HG03108 (cell line): ENCODE results near the gene FMC1.

ENCODE experiments used
- ATAC-seq: cut with Tn5 transposase; IDR thresholded peaks from one replicate; pipeline ENCODE4 v1.9.1; 2021; ENCODE audit warnings: moderate library complexity; ENCODE audit not compliant: unreplicated experiment

The FMC1 gene

GRCh38 chr7:139370943-139371313 lies 29.8 kb downstream of the FMC1 start:
- ATAC-seq = no peak

- no peak for ATAC-seq
Observed at GRCh38 chr7:139374246-139374645, 33.1 kb downstream of the FMC1 start.

GRCh38 chr7:139382439-139382838 lies 41.3 kb downstream of the FMC1 start:
- ATAC-seq = no peak

- ATAC-seq = no peak
Observed at GRCh38 chr7:139384611-139385010, 43.5 kb downstream of the FMC1 start.

GRCh38 chr7:139387594-139387993 lies 46.5 kb downstream of the FMC1 start:
- no peak for ATAC-seq

- ATAC-seq = no peak
Observed at GRCh38 chr7:139389091-139389490, 48.0 kb downstream of the FMC1 start.

GRCh38 chr7:139389774-139390173 lies 48.6 kb downstream of the FMC1 start:
- ATAC-seq = no peak

GRCh38 chr7:139393621-139394211 lies 52.6 kb downstream of the FMC1 start:
- no peak for ATAC-seq

GRCh38 chr7:139394540-139394939 lies 53.4 kb downstream of the FMC1 start:
- no peak for ATAC-seq
